HG03060 (cell line): ENCODE data around the gene FKBP2.
"Not testable (repeated sequence)": the region's sequence is repeated elsewhere in the genome, so short reads cannot be mapped to it uniquely, and the experiment has no call there.

Experiments used
- ATAC-seq: cut with Tn5 transposase; IDR thresholded peaks from one replicate; pipeline ENCODE4 v1.9.1; 2021; ENCODE audit warnings: low read depth, moderate number of reproducible peaks; ENCODE audit not compliant: unreplicated experiment

Gene FKBP2

GRCh38 chr11:64232182-64232966, 8.5 kb upstream of the FKBP2 start:
- ATAC-seq = no peak

GRCh38 chr11:64232967-64233315, 8.0 kb upstream of the FKBP2 start:
- no peak for ATAC-seq

- no peak for ATAC-seq
Measured at GRCh38 chr11:64233913-64234586, 6.8 kb upstream of the FKBP2 start, which contains the start of gene VEGFB. TSS of gene VEGFB (plus strand) at chr11:64234584. CDS start at chr11:64234834, 250 bp downstream.

GRCh38 chr11:64234647-64235379, 6.1 kb upstream of the FKBP2 start:
- ATAC-seq = no peak

GRCh38 chr11:64235437-64236161, 5.3 kb upstream of the FKBP2 start:
- ATAC-seq = no peak

- ATAC-seq = no peak
Measured at GRCh38 chr11:64237484-64237951, 3.4 kb upstream of the FKBP2 start.

GRCh38 chr11:64238076-64238475, 2.8 kb upstream of the FKBP2 start:
- ATAC-seq = no peak

GRCh38 chr11:64238999-64239398, 1.9 kb upstream of the FKBP2 start:
- no peak for ATAC-seq

GRCh38 chr11:64239662-64240434, 1.0 kb upstream of the FKBP2 start:
- ATAC-seq = peak; percentile 25

- peak; percentile 43 for ATAC-seq
Measured at GRCh38 chr11:64241241-64241490, 271 bp downstream of the FKBP2 start.

- ATAC-seq = peak; percentile 5
Measured at GRCh38 chr11:64241491-64242374, 838 bp downstream of the FKBP2 start.

GRCh38 chr11:64243236-64243854, 2.5 kb downstream of the FKBP2 start:
- no peak for ATAC-seq

- no peak for ATAC-seq
Measured at GRCh38 chr11:64244107-64244506, 3.2 kb downstream of the FKBP2 start.

GRCh38 chr11:64244966-64245365, 4.1 kb downstream of the FKBP2 start:
- ATAC-seq = no peak

- ATAC-seq = no peak
Measured at GRCh38 chr11:64245401-64245796, 4.5 kb downstream of the FKBP2 start.

- no peak for ATAC-seq
Measured at GRCh38 chr11:64245797-64246620, 5.1 kb downstream of the FKBP2 start.

GRCh38 chr11:64246621-64246870, 5.7 kb downstream of the FKBP2 start:
- ATAC-seq = not testable (repeated sequence)
